IPS-18a (cell line): ENCODE measurements around the gene ANKFN1.

Experiments used
- H3K27ac ChIP-seq: one replicate; pipeline ENCODE4 v1.5.1; 2013; ENCODE audit warnings: low read length
- H3K27me3 ChIP-seq: one replicate; pipeline ENCODE4 v1.6.1; 2013; ENCODE audit warnings: mild to moderate bottlenecking, low read length; ENCODE audit not compliant: control insufficient read depth, insufficient read depth
- H3K36me3 ChIP-seq: one replicate; pipeline ENCODE4 v1.6.1; 2013; ENCODE audit warnings: low read depth, low read length; ENCODE audit not compliant: control insufficient read depth
- H3K4me1 ChIP-seq: one replicate; pipeline ENCODE4 v1.6.1; 2013; ENCODE audit warnings: low read depth, low read length; ENCODE audit not compliant: control insufficient read depth
- H3K4me3 ChIP-seq: one replicate; pipeline ENCODE4 v1.5.1; 2013; ENCODE audit warnings: low read length
- H3K9ac ChIP-seq: one replicate; pipeline ENCODE4 v1.6.1; 2013; ENCODE audit warnings: mild to moderate bottlenecking, low read length, moderate library complexity
- H3K9me3 ChIP-seq: one replicate; pipeline ENCODE4 v1.6.1; 2013; ENCODE audit warnings: low read depth, low read length; ENCODE audit not compliant: control insufficient read depth

ANKFN1 gene

DNA sequence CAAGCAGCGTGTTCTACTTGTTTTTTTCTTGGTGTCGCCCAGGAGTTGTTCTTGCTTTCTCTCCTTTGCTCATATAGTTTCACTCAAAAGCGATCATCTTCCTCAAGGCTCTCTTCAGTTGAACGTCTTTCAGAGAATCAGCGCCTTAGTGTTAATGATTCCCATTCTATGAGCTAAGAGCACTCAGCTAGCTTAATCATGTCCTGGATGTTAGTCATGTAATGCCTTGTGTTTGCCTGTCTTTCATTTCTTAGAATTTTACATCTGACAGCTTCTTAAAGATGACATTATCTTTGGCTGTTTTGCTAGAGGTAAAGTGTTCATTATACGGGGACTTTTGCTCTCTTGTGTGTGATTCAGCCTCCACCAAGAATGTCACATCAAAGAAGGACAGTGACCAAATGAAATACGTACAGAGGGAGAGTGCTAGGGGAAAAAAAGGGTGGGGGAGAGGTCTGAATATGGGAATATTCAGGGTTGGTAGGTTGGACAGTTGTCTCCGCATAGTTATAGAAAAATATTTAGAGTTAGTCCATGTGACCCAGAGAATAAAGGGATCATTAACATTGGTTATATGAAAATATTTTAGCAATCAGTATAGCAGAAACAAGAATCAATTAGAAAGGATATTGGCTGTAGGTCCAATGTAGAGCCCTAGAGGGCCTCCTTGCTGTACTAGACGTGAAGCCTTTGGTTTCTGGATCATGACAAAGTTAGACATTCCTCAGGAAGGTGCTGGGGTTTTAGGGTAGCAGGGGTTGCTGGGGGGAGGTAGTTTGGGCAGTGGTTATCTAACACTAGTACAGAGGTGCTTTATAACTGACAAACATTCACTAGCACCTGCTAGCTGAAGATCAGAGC lies 31.9 kb upstream of the ANKFN1 start:
- Histone ChIP-seq H3K4me3 (no peak overlapping the region), H3K27ac (no peak overlapping the region), H3K9ac (no peak overlapping the region), H3K9me3 (no peaks in the 10 kb centered on the region), H3K36me3 (no peaks in the 10 kb centered on the region), H3K4me1 (no peaks in the 10 kb centered on the region), H3K27me3 (no peaks in the 10 kb centered on the region)

DNA sequence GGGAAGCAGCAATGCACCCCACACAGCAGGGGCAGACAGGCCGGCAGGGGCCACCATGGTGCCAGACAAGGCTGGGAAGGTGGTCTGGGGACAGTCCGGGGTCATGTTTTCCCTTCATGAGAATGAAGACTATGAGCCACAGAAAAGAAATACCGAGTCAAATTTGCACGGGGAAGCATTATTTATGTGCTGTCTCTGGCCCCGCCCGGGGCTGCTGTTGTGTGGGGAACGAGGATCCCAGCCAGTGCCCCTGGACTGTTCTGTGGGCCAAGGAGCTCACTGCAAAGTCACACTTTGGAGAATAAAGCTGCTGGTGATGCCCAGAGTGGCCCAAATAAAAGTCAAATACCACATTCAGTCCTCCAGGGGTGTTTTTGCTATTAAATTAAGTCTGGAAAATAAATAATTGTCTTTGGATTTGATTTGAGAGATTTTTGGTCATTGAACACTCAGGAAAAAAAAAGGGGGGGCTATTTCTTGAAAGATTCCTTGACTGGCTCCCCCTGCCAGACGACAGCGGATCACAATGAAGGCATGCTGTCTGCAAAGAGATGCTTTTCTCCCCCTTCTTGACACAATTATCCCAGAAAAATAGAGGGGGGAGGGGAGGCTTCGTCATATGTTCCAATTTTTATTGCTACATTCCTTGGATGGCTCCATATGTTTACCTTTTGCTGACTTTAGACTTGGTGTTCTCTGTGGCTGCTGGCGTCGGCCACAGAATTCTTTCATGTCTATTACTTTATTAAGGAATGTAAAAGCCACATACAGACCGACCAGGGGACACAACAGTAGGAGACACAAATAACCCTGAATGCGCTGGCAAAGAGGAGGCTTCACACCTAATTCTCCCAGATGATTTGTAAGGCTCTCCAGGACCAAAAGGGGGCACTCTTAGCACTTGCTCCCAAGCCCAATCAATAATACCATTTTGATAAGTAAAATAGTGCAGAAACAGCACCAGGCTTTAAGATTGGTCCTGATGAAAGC lies 27.1 kb upstream of the ANKFN1 start:
- H3K4me1 ChIP-seq: peaks cover 10% of the 10 kb centered on the region
- no peak overlapping the region for H3K27ac ChIP-seq
- no peak overlapping the region for H3K4me3 ChIP-seq
- H3K36me3 ChIP-seq: no peaks in the 10 kb centered on the region
- no peaks in the 10 kb centered on the region for H3K27me3 ChIP-seq
- H3K9me3 ChIP-seq: no peaks in the 10 kb centered on the region
- H3K9ac ChIP-seq: no peak overlapping the region

DNA sequence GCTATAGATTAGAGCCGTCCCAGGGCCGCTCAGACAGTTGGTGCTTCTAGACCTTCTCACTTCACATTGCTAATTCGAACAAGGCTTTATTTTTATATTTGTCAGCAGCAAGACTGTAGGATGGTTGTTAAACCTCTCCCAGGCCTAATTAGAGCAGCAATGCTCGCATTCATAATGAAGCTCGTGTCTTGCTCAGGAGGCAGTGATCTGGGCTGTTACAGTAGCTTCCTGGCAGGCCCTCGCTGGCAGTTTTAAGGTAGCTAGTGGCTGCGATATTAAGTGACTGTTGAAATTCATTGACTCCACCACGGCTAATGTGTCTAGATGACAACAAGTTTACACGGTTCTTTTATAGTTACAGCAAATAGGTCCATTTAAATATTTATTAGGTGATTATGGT lies 23.2 kb upstream of the ANKFN1 start:
- no peak overlapping the region for H3K9ac ChIP-seq
- H3K27me3 ChIP-seq: no peaks in the 10 kb centered on the region
- H3K9me3 ChIP-seq: no peaks in the 10 kb centered on the region
- no peaks in the 10 kb centered on the region for H3K36me3 ChIP-seq
- H3K4me1 ChIP-seq: peaks cover 13% of the 10 kb centered on the region
- H3K27ac ChIP-seq: no peak overlapping the region
- H3K4me3 ChIP-seq: no peak overlapping the region

DNA sequence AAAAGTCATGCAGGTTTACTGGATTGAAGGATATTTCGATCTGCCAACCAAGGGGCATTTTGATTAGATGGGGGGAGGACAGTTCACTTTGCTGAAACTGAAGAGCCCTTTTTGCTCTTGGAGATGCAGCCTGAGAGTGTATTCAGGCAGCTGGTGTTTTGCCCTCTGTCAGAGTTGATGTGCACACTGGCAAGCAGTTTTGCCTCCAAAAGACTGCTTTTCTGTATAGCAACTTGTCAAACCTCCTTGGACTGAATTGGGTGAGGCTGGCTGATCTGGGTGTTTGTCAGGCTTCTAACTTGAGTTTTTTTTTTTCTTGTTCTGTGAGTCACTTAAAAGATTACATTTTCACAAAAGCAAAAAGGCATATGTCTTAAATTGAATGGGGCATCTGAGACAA lies 22.6 kb upstream of the ANKFN1 start:
- Histone ChIP-seq H3K4me1 (peaks cover 13% of the 10 kb centered on the region), H3K27me3 (no peaks in the 10 kb centered on the region), H3K9me3 (no peaks in the 10 kb centered on the region), H3K9ac (no peak overlapping the region), H3K4me3 (no peak overlapping the region), H3K36me3 (no peaks in the 10 kb centered on the region), H3K27ac (no peak overlapping the region)

DNA sequence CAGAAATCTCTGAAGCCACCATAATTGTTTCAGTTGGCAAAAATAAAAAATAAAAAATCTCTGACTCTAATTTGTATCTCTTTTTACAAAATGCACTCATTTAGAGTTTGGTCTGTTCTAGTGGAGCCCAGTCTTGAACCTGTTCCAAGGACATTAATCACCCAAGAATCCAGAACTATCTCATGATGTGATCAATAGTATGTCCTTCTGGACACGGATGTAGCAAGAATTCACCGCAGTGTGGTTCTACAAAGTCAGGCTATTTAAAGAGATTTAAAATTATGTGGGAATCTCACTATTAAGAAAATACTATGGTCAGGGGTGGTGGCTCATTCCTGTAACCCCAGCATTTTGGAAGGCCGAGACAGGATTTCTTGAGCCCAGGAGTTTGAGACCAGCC lies 21.8 kb upstream of the ANKFN1 start:
- no peaks in the 10 kb centered on the region for H3K9me3 ChIP-seq
- H3K36me3 ChIP-seq: no peaks in the 10 kb centered on the region
- peaks cover 13% of the 10 kb centered on the region for H3K4me1 ChIP-seq
- H3K27ac ChIP-seq: no peak overlapping the region
- H3K4me3 ChIP-seq: no peak overlapping the region
- no peaks in the 10 kb centered on the region for H3K27me3 ChIP-seq
- no peak overlapping the region for H3K9ac ChIP-seq

DNA sequence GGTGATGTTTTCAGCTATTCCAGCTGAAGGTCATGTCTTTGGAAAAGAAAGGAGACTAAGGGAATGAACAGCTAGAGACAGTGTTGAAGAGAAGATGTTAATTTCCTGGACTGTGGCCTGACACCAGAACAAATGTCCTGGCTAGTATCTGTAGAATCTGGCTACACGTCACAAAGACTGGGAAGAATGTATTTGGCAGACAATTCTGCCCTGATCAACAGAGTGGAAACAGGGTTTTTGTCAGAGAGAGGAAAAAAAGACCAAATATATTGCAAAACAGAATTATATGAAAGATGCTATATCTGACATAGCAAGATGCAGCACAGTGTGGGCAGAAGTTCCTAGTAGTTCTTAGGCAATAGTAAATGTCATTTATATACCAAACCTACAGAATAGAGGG lies 17.0 kb upstream of the ANKFN1 start:
- Histone ChIP-seq H3K36me3 (no peaks in the 10 kb centered on the region), H3K4me1 (peaks cover 3% of the 10 kb centered on the region)

DNA sequence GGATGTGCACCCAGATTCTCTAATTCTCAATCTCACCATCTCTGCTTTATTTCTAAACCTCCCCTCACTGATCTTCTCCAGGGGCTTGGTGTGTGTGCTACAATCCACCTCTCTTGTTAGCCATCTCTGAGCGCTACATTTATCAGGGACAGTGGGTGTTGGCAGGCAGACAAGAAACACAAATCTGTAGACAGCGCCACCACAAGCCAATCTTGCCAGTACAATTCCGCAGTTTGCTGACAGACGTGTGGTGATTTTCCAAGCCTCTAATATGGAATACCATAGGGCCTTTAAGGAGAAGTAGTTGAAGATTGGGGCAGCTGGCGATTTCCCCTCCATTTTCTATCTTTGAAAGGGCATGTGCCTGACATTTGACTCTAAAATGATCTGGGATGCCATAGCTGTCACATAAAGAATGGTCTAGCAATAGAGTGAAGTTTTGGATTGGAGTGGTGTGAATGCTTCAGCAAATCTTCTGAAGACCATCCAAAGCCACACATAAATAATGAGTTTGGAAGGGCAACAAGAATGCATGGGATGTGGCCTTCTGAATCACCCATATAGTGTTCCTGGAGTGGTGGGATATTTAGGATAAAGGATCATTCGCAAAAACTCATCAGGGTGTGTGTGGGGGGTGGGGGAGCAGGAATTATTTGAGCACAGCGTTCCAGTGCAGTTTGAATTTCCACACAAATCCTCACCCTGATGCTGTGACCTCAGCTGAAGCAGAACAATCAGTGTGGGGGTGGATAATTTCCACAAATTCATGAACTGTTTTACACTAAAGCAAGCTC lies 12.0 kb upstream of the ANKFN1 start:
- Histone ChIP-seq H3K27me3 (no peaks in the 10 kb centered on the region), H3K36me3 (no peaks in the 10 kb centered on the region), H3K9ac (no peak overlapping the region), H3K9me3 (no peaks in the 10 kb centered on the region), H3K4me3 (no peak overlapping the region), H3K4me1 (no peaks in the 10 kb centered on the region), H3K27ac (no peak overlapping the region)

More for the DNA sequence above, 17.0 kb upstream of the ANKFN1 start:
- no peak overlapping the region for H3K4me3 ChIP-seq
- no peak overlapping the region for H3K27ac ChIP-seq
- no peaks in the 10 kb centered on the region for H3K9me3 ChIP-seq
- H3K9ac ChIP-seq: no peak overlapping the region
- H3K27me3 ChIP-seq: no peaks in the 10 kb centered on the region

DNA sequence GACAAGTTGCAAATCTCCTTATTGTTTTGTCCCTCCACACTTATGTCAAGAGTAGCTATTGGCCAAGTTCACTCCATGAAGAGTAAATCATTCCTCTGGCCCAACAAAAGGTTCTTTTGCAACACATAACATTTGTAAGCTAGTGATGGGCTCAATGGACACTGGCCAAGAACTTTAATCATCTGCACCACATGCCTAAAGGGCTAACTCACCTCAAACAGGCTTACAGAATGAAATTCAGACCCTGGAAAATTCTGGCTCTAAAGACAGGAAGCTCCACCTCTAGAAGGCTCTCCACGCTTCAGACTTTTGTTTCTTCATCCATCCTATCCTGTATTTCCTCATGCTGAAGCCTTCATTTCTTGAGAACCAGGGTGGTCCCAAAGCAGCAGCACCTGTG lies 10.9 kb upstream of the ANKFN1 start:
- H3K4me1 ChIP-seq: no peaks in the 10 kb centered on the region
- H3K9me3 ChIP-seq: no peaks in the 10 kb centered on the region
- no peak overlapping the region for H3K27ac ChIP-seq
- H3K36me3 ChIP-seq: no peaks in the 10 kb centered on the region
- no peak overlapping the region for H3K9ac ChIP-seq
- no peak overlapping the region for H3K4me3 ChIP-seq
- no peaks in the 10 kb centered on the region for H3K27me3 ChIP-seq

DNA sequence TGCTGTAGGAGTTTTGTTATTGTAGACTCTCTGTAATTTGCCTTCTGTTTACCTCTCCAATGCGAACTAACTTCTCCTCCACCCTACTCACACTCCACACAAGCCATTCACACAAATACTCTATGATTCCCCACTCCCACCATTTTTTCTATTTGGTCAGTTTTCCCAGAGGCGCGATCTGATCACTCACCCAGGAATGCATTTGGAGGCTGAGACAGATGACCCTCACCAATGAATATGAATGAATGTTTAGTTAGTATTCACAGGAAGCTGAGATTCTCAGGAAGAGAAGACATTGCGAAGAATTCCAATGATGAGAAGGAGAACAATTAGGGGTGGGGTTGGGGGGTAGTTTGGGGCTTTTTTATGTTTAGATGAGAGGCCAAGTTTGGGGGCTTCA lies 10.5 kb upstream of the ANKFN1 start:
- H3K27me3 ChIP-seq: no peaks in the 10 kb centered on the region
- H3K27ac ChIP-seq: no peak overlapping the region
- no peaks in the 10 kb centered on the region for H3K36me3 ChIP-seq
- no peak overlapping the region for H3K4me3 ChIP-seq
- no peaks in the 10 kb centered on the region for H3K9me3 ChIP-seq
- H3K9ac ChIP-seq: no peak overlapping the region
- H3K4me1 ChIP-seq: no peaks in the 10 kb centered on the region

DNA sequence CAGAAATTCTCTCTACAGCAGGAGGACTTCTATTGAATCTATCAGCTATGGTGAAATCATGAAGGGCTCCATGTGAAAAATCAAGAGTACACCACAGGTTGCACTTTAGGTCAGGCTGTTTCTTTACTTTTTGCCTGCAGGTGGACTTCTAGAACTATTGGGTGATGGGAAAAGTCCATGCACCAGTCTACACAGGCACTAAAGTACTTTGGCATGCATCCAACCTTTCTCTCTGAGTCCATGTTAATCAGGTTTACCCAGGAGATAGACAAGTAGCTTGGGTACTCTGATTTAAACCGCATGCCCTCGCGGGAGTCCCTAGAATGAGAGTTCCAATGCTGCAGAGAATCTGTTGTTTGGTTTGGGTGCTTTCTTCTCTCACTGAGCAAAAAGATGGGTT lies 9.1 kb upstream of the ANKFN1 start:
- H3K36me3 ChIP-seq: no peaks in the 10 kb centered on the region
- no peaks in the 10 kb centered on the region for H3K4me1 ChIP-seq
- no peak overlapping the region for H3K9ac ChIP-seq
- no peak overlapping the region for H3K4me3 ChIP-seq
- H3K9me3 ChIP-seq: no peaks in the 10 kb centered on the region
- H3K27ac ChIP-seq: no peak overlapping the region
- no peaks in the 10 kb centered on the region for H3K27me3 ChIP-seq

DNA sequence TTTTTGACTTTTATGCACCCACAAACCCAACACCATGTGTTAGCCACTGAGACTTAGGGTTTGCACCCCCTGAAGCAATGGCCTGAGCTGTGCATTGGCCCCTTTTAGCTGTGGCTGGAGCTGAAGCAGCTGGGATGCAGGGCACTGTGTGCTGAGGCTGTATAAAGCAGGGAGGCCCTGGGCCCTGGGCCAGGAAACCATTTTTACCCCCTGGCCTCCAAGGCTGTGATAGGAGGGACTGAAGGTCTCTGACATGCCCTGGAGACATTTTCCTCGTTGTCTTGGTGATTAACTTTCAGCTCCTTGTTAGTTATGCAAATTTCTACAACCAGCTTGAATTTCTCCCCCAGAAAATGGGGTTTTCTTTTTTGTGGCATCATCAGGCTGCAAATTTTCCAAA lies 6.7 kb upstream of the ANKFN1 start:
- Histone ChIP-seq H3K9ac (no peak overlapping the region), H3K9me3 (no peaks in the 10 kb centered on the region), H3K4me1 (no peaks in the 10 kb centered on the region), H3K27me3 (no peaks in the 10 kb centered on the region), H3K36me3 (no peaks in the 10 kb centered on the region), H3K27ac (no peak overlapping the region), H3K4me3 (no peak overlapping the region)
